Esophagus squamous epithelium (tissue), 5 donors: ENCODE results near the gene CXCL17. TPM values are rescaled to one million over a fixed set of nuclear protein-coding genes. Genes with fewer than 3 reads are reported as not detected.
A peak's percentile ranks its signal among the peaks of the same experiment; 100 is the strongest.

Experiments used
- DNase-seq: peaks from one replicate; lab custom pipeline; 2025; lab: John Stamatoyannopoulos, UW
- H3K27ac ChIP-seq, 4 donors: fragments of 200-600 bp; sonication (generic); one replicate each; pipeline ENCODE4 v1.5.1; 2016 to 2019; ENCODE audit warnings: mild to moderate bottlenecking in 1 of 4
- H3K27me3 ChIP-seq, 4 donors: fragments of 200-600 bp; sonication (generic); 1 replicate in 3 of 4; 2 replicates in 1 of 4; pipeline versions ENCODE4 v1.5.1 to v1.6.0; 2017 to 2021; ENCODE audit warnings: antibody characterized with exemption in 1 of 4
- H3K36me3 ChIP-seq, 3 donors: fragments of 200-600 bp; sonication (generic); one replicate each; pipeline ENCODE4 v1.5.1; 2016 to 2019
- H3K4me1 ChIP-seq, 3 donors: fragments of 200-600 bp; sonication (generic); one replicate each; pipeline ENCODE4 v1.5.1; 2017 to 2019
- H3K4me3 ChIP-seq, 4 donors: fragments of 200-600 bp; sonication (generic); 1 replicate in 3 of 4; 2 replicates in 1 of 4; pipeline ENCODE4 v1.5.1; 2016 to 2019; ENCODE audit warnings: mild to moderate bottlenecking in 2 of 4, moderate library complexity in 1 of 4
- H3K9me3 ChIP-seq, 3 donors: fragments of 200-600 bp; sonication (generic); one replicate each; pipeline ENCODE4 v1.5.1; 2016 to 2019
- POLR2A ChIP-seq, 4 donors: fragments of 450-650 bp; IDR thresholded peaks; one replicate each; pipeline ENCODE4 v1.6.1; 2017; ENCODE audit warnings: antibody characterized with exemption in 4 of 4, mild to moderate bottlenecking in 4 of 4, moderate library complexity in 3 of 4
- WGBS, 2 donors: methylation state at CpG; one replicate each; pipeline ENCODE4 v1.1.5; 2018; 5-methylcytosine and 5-hydroxymethylcytosine counted together
- intact Hi-C: fragments of 100-400 bp; cut with DNase I; formaldehyde crosslinking; loops from one replicate; pipeline ENCODE4 v1.15.0; 2022
- small RNA-seq, 4 donors: library from RNA; depleted of rRNA; stranded (forward); fragments of <200 nt; gene quantifications; one replicate each; pipeline ENCODE3, GENCODE V24; 2016
- total RNA-seq, 4 donors: library from RNA; depleted of rRNA; stranded (reverse); fragments of >200 nt; gene quantifications; one replicate each; pipeline ENCODE4 v1.1.0, GENCODE V29; 2016
- TF ChIP-seq, protein P1 (sequence below), 6 experiments: fragments of 450-650 bp in 4 of 6; fragments of 200-600 bp in 2 of 6; sonication (generic) in 2 of 6; IDR thresholded peaks; one replicate each; pipeline ENCODE4 v1.5.1; 2016 to 2019; ENCODE audit warnings: antibody characterized with exemption in 6 of 6, mild to moderate bottlenecking in 4 of 6, moderate library complexity in 4 of 6
- donor health status: DM: yes; HTN: yes; CAD: no.

Gene CXCL17
- total RNA-seq, 4 donors from 2014 or later, result 19.3 to 97.7 (median 33.8) TPM

DNA sequence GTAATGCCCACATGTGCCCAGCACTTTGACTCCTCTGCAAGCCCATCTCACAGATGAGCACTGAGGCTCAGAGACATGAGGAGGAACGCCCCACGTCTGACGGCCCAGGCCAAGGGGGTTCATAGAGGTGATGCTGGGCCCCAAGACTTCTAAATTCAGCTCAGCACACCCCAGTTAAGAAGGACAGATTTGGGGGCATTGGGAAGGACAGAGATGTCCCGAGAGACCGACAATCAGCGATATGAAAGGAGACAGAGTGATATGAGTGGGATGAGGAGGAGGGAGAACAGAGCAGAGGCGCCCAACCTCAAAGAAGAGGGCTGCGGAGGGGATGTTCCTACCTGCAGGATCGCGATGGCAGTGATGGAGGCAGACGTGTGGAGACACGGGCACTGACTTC, 52.8 kb downstream of the CXCL17 start, which contains the start of gene CNFN:
Gene CNFN (minus strand): TSS at position 399 of the 400 bp plus-strand sequence. CDS start 1,260 bp downstream, outside the sequence.
- no peak for TF ChIP-seq POLR2A (IDR thresholded peaks at IDR 0.05)
- TF ChIP-seq, protein P1, sequence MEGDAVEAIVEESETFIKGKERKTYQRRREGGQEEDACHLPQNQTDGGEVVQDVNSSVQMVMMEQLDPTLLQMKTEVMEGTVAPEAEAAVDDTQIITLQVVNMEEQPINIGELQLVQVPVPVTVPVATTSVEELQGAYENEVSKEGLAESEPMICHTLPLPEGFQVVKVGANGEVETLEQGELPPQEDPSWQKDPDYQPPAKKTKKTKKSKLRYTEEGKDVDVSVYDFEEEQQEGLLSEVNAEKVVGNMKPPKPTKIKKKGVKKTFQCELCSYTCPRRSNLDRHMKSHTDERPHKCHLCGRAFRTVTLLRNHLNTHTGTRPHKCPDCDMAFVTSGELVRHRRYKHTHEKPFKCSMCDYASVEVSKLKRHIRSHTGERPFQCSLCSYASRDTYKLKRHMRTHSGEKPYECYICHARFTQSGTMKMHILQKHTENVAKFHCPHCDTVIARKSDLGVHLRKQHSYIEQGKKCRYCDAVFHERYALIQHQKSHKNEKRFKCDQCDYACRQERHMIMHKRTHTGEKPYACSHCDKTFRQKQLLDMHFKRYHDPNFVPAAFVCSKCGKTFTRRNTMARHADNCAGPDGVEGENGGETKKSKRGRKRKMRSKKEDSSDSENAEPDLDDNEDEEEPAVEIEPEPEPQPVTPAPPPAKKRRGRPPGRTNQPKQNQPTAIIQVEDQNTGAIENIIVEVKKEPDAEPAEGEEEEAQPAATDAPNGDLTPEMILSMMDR (IDR thresholded peaks at IDR 0.05), result no peak
- no peak for DNase-seq
- H3K27ac ChIP-seq, result peak within 1 kb of the TSS in 3 of 4 donors; percentile 45 to 61 (median 61)
- intact Hi-C loops, result no loop called here
- H3K27me3 ChIP-seq, result peaks cover 0 to 67% (median 0%) of the 10 kb centered on the region in 4 donors
- H3K4me1 ChIP-seq, result peaks cover 4 to 18% (median 9%) of the 10 kb centered on the region in 3 donors
- H3K9me3 ChIP-seq, result no peaks in the 10 kb centered on the region
- H3K4me3 ChIP-seq, result peak within 1 kb of the TSS; percentile 13 to 51 (median 34)
- H3K36me3 ChIP-seq, result no peaks in the 10 kb centered on the region
- WGBS, 2 donors, result 48 to 49% methylated on average over 10 to 12 of the region's 12 CpGs

DNA sequence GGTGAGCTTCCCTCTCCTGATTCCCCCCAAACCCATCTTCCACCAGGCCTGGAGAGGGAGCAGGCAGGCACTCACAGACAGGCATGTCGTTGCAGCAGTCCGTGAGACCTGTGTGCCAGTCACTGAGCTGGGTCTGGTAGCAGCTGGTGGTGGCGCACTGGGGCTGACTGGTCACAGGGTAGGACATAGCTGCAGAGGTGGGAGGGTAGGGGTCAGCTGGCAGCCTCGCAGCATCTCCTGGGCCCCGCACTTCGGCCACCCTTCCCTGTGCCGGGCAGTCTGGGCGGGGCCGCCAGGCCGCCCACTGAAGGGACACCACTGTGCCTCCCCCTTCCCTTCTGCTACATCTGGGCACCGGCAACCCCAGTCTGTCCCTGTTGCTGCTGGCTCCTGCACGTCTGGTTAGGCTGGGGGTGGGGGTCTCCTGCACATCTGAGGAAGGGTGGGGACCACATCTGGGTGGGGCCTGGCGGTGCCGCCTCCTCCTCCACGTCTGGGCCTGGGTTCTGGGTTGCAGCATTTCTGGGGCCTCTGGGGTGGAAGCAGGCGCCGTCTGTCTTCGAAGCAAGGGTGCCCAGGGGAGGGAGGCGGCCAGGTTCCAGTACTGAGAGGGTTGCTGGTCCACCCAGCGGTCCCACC, 53.8 kb downstream of the CXCL17 start:
- Histone ChIP-seq H3K27me3 (peaks cover 0 to 72% (median 0%) of the 10 kb centered on the region in 4 donors), H3K4me1 (peaks cover 4 to 18% (median 9%) of the 10 kb centered on the region in 3 donors), H3K4me3 (peak overlapping the region; percentile 13 to 51 (median 34)), H3K36me3 (no peaks in the 10 kb centered on the region), H3K9me3 (no peaks in the 10 kb centered on the region), H3K27ac (peak overlapping the region in 3 of 4 donors; percentile 45 to 61 (median 52))
- WGBS, 2 donors, result 76 to 81% methylated on average over 2 to 9 of the region's 20 CpGs
- DNase-seq, result no peak
- TF ChIP-seq, protein P1 (IDR thresholded peaks at IDR 0.05), result no peak
- TF ChIP-seq POLR2A (IDR thresholded peaks at IDR 0.05), result no peak
- intact Hi-C loops, result no loop called here

GRCh38 chr19:42386974-42387707, 55.6 kb downstream of the CXCL17 start:
- intact Hi-C loops, result no loop called here
- no peaks in the 10 kb centered on the region for H3K36me3 ChIP-seq
- peak overlapping the region; percentile 33 to 61 (median 51) for H3K4me3 ChIP-seq
- peak overlapping the region; percentile 70 to 90 (median 83) for H3K27ac ChIP-seq
- no peak for DNase-seq
- 4% methylated on average over 20 to 21 of the region's 48 CpGs for WGBS, 2 donors
- H3K27me3 ChIP-seq, result peaks cover 0 to 85% (median 0%) of the 10 kb centered on the region in 4 donors
- H3K9me3 ChIP-seq, result no peaks in the 10 kb centered on the region
- H3K4me1 ChIP-seq, result peaks cover 4 to 18% (median 9%) of the 10 kb centered on the region in 3 donors
- peak in 1 of 4 donors; percentile 38 for TF ChIP-seq POLR2A (IDR thresholded peaks at IDR 0.05)
- TF ChIP-seq, protein P1 (IDR thresholded peaks at IDR 0.05), result peak in 5 of 6 experiments; percentile 37 to 65 (median 48)

DNA sequence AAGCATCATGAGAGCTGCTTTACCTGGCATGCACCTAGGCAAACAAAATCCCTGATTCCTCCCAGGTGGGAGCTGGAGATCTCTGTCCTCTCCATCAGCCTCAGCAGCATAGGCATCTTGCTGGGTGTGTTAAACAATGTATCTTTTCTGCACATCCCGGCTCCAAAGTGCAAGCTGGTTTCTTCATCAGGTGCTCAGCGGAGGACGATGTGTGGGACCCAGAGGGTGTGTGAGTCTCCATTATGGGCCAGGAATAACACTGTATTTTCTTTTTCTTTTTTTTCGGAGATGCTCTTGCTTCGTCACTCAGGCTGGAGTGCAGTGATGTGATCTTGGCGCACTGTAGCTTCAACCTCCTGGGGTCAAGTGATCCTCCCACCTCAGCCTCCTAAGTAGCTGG, 62.6 kb downstream of the CXCL17 start:
- 69 to 71% methylated on average over 6 of the region's 6 CpGs for WGBS, 2 donors
- peaks cover 0 to 33% (median 0%) of the 10 kb centered on the region in 4 donors for H3K27me3 ChIP-seq
- TF ChIP-seq POLR2A (IDR thresholded peaks at IDR 0.05), result no peak
- TF ChIP-seq, protein P1 (IDR thresholded peaks at IDR 0.05), result no peak
- intact Hi-C loops, result no loop called here
- no peak overlapping the region for H3K4me3 ChIP-seq
- DNase-seq, result no peak
- H3K36me3 ChIP-seq, result peaks cover 0 to 18% (median 0%) of the 10 kb centered on the region in 3 donors
- H3K4me1 ChIP-seq, result peaks cover 0 to 10% (median 0%) of the 10 kb centered on the region in 3 donors
- no peaks in the 10 kb centered on the region for H3K9me3 ChIP-seq
- no peak overlapping the region for H3K27ac ChIP-seq

Small RNAs within 50 kb of the gene (small RNA-seq; reads per million reads assigned to genes)
- 0 reads per million in 4 donors for gene RNU4-60P

Other genes with a start within 250 kb of the CXCL17 start
- 10 to 100 TPM; 23.2 to 30.2 (median 27.8) TPM for gene DEDD2, start 225.3 kb downstream of the CXCL17 start, total RNA-seq
- 1 to 10 TPM; 3.8 to 6.3 (median 4.0) TPM for gene ZNF526, start 222.6 kb downstream of the CXCL17 start, total RNA-seq
- 10 to 100 TPM; 15.9 to 29.6 (median 26.5) TPM for gene GSK3A, start 200.3 kb downstream of the CXCL17 start, total RNA-seq
- gene ERF, start 187.8 kb downstream of the CXCL17 start, total RNA-seq, result 10 to 100 TPM; 13.3 to 32.5 (median 21.0) TPM
- gene CIC, start 173.7 kb downstream of the CXCL17 start, total RNA-seq, result 10 to 100 TPM; 25.1 to 54.9 (median 27.9) TPM
- gene PRR19, start 140.8 kb downstream of the CXCL17 start, total RNA-seq, result 1 to 10 TPM in 1 of 4 donors, under 1 TPM in 3; 0.75 to 1.0 (median 0.82) TPM
- gene PAFAH1B3, start 140.3 kb downstream of the CXCL17 start, total RNA-seq, result 10 to 100 TPM; 22.5 to 45.9 (median 30.3) TPM
- gene TMEM145, start 129.6 kb downstream of the CXCL17 start, total RNA-seq, result not detected
- 10 to 100 TPM in 3 of 4 donors, 1 to 10 TPM in 1; 6.4 to 11.1 (median 10.3) TPM for gene MEGF8, start 117.3 kb downstream of the CXCL17 start, total RNA-seq
- gene CNFN, start 52.6 kb downstream of the CXCL17 start, total RNA-seq, result 1,000 to 10,000 TPM in 2 of 4 donors, 100 to 1,000 TPM in 2; 530 to 1,759 (median 921) TPM
- gene LIPE, start 15.6 kb downstream of the CXCL17 start, total RNA-seq, result 10 to 100 TPM in 1 of 4 donors, 1 to 10 TPM in 3; 5.2 to 10.8 (median 7.9) TPM
- gene CEACAM1, start 85.5 kb upstream of the CXCL17 start, total RNA-seq, result 100 to 1,000 TPM in 1 of 4 donors, 10 to 100 TPM in 3; 34.7 to 135 (median 67.3) TPM
- gene CEACAM8, start 152.0 kb upstream of the CXCL17 start, total RNA-seq, result not detected